SK-N-SH treated with all-trans-retinoic acid at 6 μM for 48 hours (cell line): ENCODE measurements around the gene CDC14C.

Source experiments
- ATAC-seq: fragments of 200-7000 bp; cut with Tn5 transposase; 3 replicates; pipeline ENCODE4 v1.9.1; 2020; ENCODE audit warnings: mild to moderate bottlenecking, moderate library complexity
- ARNTL ChIP-seq: fragments of 450-650 bp; formaldehyde crosslinking; IDR thresholded peaks from 2 replicates; pipeline ENCODE4 v1.5.0; 2020; ENCODE audit warnings: low read depth, mild to moderate bottlenecking, moderate library complexity, borderline replicate concordance
- BACH2 ChIP-seq: fragments of 250-450 bp; sonication (Bioruptor Pico); IDR thresholded peaks from 2 replicates; pipeline ENCODE4 v1.9.0; 2021; ENCODE audit warnings: mild to moderate bottlenecking, borderline replicate concordance
- CSDC2 ChIP-seq: fragments of 250-450 bp; sonication (Bioruptor Pico); IDR thresholded peaks from 2 replicates; pipeline ENCODE4 v1.5.0; 2020; ENCODE audit warnings: mild to moderate bottlenecking, moderate library complexity
- ESRRG ChIP-seq: fragments of 250-450 bp; sonication (Bioruptor Pico); IDR thresholded peaks from 2 replicates; pipeline ENCODE4 v1.6.1; 2021; ENCODE audit warnings: mild to moderate bottlenecking
- GLIS3 ChIP-seq: fragments of 250-450 bp; sonication (Bioruptor Pico); IDR thresholded peaks from 2 replicates; pipeline ENCODE4 v1.5.0; 2020; ENCODE audit warnings: mild to moderate bottlenecking, moderate library complexity
- ISL1 ChIP-seq: fragments of 250-450 bp; sonication (Bioruptor Pico); IDR thresholded peaks from 2 replicates; pipeline ENCODE4 v2.1.2; 2022; ENCODE audit warnings: mild to moderate bottlenecking, moderate library complexity
- OSR1 ChIP-seq: fragments of 250-450 bp; sonication (Bioruptor Pico); IDR thresholded peaks from 2 replicates; pipeline ENCODE4 v1.8.0; 2022; ENCODE audit warnings: moderate library complexity, mild to moderate bottlenecking, inconsistent platforms
- PPARA ChIP-seq: fragments of 250-450 bp; sonication (Bioruptor Pico); IDR thresholded peaks from 2 replicates; pipeline ENCODE4 v1.5.0; 2020; ENCODE audit warnings: mild to moderate bottlenecking, borderline replicate concordance
- RARB ChIP-seq: fragments of 250-450 bp; sonication (Bioruptor Pico); IDR thresholded peaks from 2 replicates; pipeline ENCODE4 v1.8.0; 2021; ENCODE audit warnings: mild to moderate bottlenecking, moderate library complexity
- TCF4 ChIP-seq: fragments of 250-450 bp; sonication (Bioruptor Pico); IDR thresholded peaks from 2 replicates; pipeline ENCODE4 v1.8.0; 2021; ENCODE audit warnings: mild to moderate bottlenecking, moderate library complexity, borderline replicate concordance
- TOX ChIP-seq: fragments of 250-450 bp; sonication (Bioruptor Pico); IDR thresholded peaks from 2 replicates; pipeline ENCODE4 v1.8.0; 2021; ENCODE audit warnings: mild to moderate bottlenecking, moderate library complexity, borderline replicate concordance
- ZC3H10 ChIP-seq: fragments of 250-450 bp; sonication (Bioruptor Pico); IDR thresholded peaks from 2 replicates; pipeline ENCODE4 v1.5.1; 2021; ENCODE audit warnings: mild to moderate bottlenecking, moderate library complexity
- ZFP3 ChIP-seq: fragments of 250-450 bp; sonication (Bioruptor Pico); IDR thresholded peaks from 2 replicates; pipeline ENCODE4 v1.5.0; 2020; ENCODE audit warnings: mild to moderate bottlenecking, moderate library complexity
- ZFP30 ChIP-seq: fragments of 450-650 bp; formaldehyde crosslinking; IDR thresholded peaks from 2 replicates; pipeline ENCODE4 v1.5.0; 2022; ENCODE audit warnings: mild to moderate bottlenecking, moderate library complexity
- ZNF565 ChIP-seq: fragments of 450-650 bp; formaldehyde crosslinking; conservative IDR thresholded peaks from 2 replicates; pipeline ENCODE4 v1.5.0; 2020; ENCODE audit warnings: low read depth, mild to moderate bottlenecking, moderate library complexity
- ZNF70 ChIP-seq: fragments of 450-650 bp; formaldehyde crosslinking; IDR thresholded peaks from 2 replicates; pipeline ENCODE4 v1.5.0; 2020; ENCODE audit warnings: mild to moderate bottlenecking, moderate library complexity
- ZNF8 ChIP-seq: fragments of 450-650 bp; formaldehyde crosslinking; IDR thresholded peaks from 2 replicates; pipeline ENCODE4 v1.5.0; 2020; ENCODE audit warnings: mild to moderate bottlenecking, moderate library complexity
- TF ChIP-seq, protein P1 (sequence below): fragments of 250-450 bp; sonication (Bioruptor Pico); IDR thresholded peaks from 2 replicates; pipeline ENCODE4 v1.5.0; 2020; ENCODE audit warnings: mild to moderate bottlenecking, moderate library complexity
- TF ChIP-seq, protein P2 (sequence below): fragments of 250-450 bp; sonication (Bioruptor Pico); IDR thresholded peaks from 2 replicates; pipeline ENCODE4 v1.8.0; 2020; ENCODE audit warnings: mild to moderate bottlenecking, moderate library complexity, borderline replicate concordance
- TF ChIP-seq, protein P3 (sequence below): fragments of 250-450 bp; sonication (Bioruptor Pico); IDR thresholded peaks from 2 replicates; pipeline ENCODE4 v1.8.0; 2021; ENCODE audit warnings: low read depth, mild to moderate bottlenecking, moderate library complexity, borderline replicate concordance
- TF ChIP-seq, protein P4 (sequence below): fragments of 250-450 bp; sonication (Bioruptor Pico); IDR thresholded peaks from 2 replicates; pipeline ENCODE4 v1.5.1; 2021; ENCODE audit warnings: mild to moderate bottlenecking, moderate library complexity
- TF ChIP-seq, protein P5 (sequence below): fragments of 250-450 bp; sonication (Bioruptor Pico); IDR thresholded peaks from 2 replicates; pipeline ENCODE4 v1.5.1; 2020; ENCODE audit warnings: low read depth, mild to moderate bottlenecking, moderate library complexity

CDC14C gene

DNA sequence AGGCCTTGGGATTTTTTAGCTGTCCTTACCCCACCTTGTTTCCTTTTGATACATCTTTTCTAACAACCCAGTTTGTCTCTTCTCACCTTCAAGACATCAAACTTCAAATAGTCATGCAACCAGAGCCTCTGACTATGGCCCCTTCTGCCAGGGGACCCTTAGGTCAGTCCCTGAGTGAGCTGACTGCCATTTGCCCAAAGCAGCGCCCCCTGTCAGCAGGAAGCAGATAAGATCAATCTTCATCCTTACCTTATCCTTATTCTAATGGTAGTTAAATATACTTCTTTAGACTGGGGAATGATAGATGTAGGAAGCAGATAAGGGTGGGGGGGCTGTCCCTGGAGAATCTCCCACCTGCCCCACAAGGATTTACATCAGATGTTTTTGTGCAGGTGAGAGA is 29.8 kb upstream of the CDC14C start:
- TF ChIP-seq ARNTL (CRISPR knock-in tag) (no peak), OSR1 (CRISPR knock-in tag) (no peak), TCF4 (CRISPR knock-in tag) (no peak), ZFP3 (no peak), ZC3H10 (CRISPR knock-in tag) (no peak), GLIS3 (CRISPR knock-in tag) (no peak), TOX (no peak), BACH2 (CRISPR knock-in tag) (no peak), ESRRG (CRISPR knock-in tag) (no peak), ZNF70 (no peak), ZFP30 (CRISPR knock-in tag) (no peak), CSDC2 (CRISPR knock-in tag) (no peak), PPARA (CRISPR knock-in tag) (no peak), ZNF8 (CRISPR knock-in tag) (no peak)
- TF ChIP-seq, protein P1, sequence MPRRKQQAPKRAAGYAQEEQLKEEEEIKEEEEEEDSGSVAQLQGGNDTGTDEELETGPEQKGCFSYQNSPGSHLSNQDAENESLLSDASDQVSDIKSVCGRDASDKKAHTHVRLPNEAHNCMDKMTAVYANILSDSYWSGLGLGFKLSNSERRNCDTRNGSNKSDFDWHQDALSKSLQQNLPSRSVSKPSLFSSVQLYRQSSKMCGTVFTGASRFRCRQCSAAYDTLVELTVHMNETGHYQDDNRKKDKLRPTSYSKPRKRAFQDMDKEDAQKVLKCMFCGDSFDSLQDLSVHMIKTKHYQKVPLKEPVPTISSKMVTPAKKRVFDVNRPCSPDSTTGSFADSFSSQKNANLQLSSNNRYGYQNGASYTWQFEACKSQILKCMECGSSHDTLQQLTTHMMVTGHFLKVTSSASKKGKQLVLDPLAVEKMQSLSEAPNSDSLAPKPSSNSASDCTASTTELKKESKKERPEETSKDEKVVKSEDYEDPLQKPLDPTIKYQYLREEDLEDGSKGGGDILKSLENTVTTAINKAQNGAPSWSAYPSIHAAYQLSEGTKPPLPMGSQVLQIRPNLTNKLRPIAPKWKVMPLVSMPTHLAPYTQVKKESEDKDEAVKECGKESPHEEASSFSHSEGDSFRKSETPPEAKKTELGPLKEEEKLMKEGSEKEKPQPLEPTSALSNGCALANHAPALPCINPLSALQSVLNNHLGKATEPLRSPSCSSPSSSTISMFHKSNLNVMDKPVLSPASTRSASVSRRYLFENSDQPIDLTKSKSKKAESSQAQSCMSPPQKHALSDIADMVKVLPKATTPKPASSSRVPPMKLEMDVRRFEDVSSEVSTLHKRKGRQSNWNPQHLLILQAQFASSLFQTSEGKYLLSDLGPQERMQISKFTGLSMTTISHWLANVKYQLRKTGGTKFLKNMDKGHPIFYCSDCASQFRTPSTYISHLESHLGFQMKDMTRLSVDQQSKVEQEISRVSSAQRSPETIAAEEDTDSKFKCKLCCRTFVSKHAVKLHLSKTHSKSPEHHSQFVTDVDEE (CRISPR knock-in tag) = no peak
- TF ChIP-seq, protein P2, sequence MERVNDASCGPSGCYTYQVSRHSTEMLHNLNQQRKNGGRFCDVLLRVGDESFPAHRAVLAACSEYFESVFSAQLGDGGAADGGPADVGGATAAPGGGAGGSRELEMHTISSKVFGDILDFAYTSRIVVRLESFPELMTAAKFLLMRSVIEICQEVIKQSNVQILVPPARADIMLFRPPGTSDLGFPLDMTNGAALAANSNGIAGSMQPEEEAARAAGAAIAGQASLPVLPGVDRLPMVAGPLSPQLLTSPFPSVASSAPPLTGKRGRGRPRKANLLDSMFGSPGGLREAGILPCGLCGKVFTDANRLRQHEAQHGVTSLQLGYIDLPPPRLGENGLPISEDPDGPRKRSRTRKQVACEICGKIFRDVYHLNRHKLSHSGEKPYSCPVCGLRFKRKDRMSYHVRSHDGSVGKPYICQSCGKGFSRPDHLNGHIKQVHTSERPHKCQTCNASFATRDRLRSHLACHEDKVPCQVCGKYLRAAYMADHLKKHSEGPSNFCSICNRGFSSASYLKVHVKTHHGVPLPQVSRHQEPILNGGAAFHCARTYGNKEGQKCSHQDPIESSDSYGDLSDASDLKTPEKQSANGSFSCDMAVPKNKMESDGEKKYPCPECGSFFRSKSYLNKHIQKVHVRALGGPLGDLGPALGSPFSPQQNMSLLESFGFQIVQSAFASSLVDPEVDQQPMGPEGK (CRISPR knock-in tag) = no peak
- TF ChIP-seq, protein P3, sequence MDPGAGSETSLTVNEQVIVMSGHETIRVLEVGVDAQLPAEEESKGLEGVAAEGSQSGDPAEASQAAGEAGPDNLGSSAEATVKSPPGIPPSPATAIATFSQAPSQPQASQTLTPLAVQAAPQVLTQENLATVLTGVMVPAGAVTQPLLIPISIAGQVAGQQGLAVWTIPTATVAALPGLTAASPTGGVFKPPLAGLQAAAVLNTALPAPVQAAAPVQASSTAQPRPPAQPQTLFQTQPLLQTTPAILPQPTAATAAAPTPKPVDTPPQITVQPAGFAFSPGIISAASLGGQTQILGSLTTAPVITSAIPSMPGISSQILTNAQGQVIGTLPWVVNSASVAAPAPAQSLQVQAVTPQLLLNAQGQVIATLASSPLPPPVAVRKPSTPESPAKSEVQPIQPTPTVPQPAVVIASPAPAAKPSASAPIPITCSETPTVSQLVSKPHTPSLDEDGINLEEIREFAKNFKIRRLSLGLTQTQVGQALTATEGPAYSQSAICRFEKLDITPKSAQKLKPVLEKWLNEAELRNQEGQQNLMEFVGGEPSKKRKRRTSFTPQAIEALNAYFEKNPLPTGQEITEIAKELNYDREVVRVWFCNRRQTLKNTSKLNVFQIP (CRISPR knock-in tag) = no peak
- ATAC-seq = no peak

DNA sequence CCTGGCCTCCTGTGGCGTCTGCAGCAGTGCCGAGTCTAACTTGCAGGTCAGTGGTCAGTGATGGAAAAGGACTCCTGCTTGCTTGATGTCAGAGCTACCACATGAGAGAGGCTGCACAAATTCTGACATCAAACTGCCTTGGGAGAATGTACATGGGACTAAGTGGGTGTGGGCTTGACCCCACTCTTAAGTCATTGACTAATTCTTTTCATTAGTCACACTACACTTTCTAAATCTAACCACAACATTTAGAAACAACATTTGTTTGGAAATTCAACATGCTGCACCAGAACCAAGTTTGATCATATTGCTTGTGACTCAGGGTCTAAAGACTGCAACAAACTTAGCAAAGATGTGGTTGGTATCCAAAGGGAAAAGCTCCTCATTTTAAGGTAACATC is 24.4 kb upstream of the CDC14C start:
- TF ChIP-seq ARNTL (CRISPR knock-in tag) = no peak
- TF ChIP-seq ISL1 (CRISPR knock-in tag) = no peak
- TF ChIP-seq CSDC2 (CRISPR knock-in tag) = no peak
- no peak for TF ChIP-seq RARB (CRISPR knock-in tag)
- TF ChIP-seq ZNF70 = no peak
- no peak for TF ChIP-seq TCF4 (CRISPR knock-in tag)
- no peak for TF ChIP-seq ZFP30 (CRISPR knock-in tag)
- no peak for TF ChIP-seq GLIS3 (CRISPR knock-in tag)
- no peak for TF ChIP-seq TOX
- TF ChIP-seq, protein P4, sequence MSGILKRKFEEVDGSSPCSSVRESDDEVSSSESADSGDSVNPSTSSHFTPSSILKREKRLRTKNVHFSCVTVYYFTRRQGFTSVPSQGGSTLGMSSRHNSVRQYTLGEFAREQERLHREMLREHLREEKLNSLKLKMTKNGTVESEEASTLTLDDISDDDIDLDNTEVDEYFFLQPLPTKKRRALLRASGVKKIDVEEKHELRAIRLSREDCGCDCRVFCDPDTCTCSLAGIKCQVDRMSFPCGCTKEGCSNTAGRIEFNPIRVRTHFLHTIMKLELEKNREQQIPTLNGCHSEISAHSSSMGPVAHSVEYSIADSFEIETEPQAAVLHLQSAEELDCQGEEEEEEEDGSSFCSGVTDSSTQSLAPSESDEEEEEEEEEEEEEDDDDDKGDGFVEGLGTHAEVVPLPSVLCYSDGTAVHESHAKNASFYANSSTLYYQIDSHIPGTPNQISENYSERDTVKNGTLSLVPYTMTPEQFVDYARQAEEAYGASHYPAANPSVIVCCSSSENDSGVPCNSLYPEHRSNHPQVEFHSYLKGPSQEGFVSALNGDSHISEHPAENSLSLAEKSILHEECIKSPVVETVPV (CRISPR knock-in tag) = no peak
- TF ChIP-seq ZFP3 = no peak
- TF ChIP-seq, all 23 proteins: peak for 0
- ATAC-seq = no peak

DNA sequence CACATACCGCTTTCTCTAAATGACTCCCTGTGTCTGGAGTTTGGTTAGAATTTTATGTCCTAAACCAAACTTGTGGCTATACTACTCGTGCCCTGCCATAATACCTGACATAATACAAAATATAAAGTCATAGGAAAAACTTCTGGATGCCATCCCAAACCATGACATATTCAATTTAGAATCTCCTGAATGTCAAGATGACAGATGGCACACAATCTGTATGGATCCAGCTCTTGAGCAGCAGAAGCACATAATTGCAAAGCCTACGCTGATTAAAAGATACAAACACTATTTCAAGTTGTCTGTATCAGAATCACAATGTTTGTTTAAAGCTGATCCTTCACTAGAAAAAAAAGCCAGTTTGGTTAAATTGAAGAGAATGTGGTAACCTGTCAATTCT is 22.4 kb upstream of the CDC14C start:
- ATAC-seq = no peak
- TF ChIP-seq OSR1 (CRISPR knock-in tag) (no peak), TOX (no peak), TCF4 (CRISPR knock-in tag) (no peak), ZNF565 (CRISPR knock-in tag) (no peak)
- TF ChIP-seq, protein P5, sequence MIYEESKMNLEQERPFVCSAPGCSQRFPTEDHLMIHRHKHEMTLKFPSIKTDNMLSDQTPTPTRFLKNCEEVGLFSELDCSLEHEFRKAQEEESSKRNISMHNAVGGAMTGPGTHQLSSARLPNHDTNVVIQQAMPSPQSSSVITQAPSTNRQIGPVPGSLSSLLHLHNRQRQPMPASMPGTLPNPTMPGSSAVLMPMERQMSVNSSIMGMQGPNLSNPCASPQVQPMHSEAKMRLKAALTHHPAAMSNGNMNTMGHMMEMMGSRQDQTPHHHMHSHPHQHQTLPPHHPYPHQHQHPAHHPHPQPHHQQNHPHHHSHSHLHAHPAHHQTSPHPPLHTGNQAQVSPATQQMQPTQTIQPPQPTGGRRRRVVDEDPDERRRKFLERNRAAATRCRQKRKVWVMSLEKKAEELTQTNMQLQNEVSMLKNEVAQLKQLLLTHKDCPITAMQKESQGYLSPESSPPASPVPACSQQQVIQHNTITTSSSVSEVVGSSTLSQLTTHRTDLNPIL = no peak
- TF ChIP-seq, protein P3 (CRISPR knock-in tag) = no peak
